Gastrocnemius medialis (tissue), 4 donors: Measurements from ENCODE around the gene CNPY3.

Source experiments
- CTCF ChIP-seq, 5 experiments: fragments of 450-650 bp in 3 of 5; fragments of 200-600 bp in 2 of 5; sonication (generic) in 2 of 5; IDR thresholded peaks in 4 of 5; conservative IDR thresholded peaks in 1 of 5; 1 replicate in 4 of 5; 2 replicates in 1 of 5; pipeline ENCODE4 v1.5.1; 2016 to 2019; ENCODE audit warnings: antibody characterized with exemption in 5 of 5, mild to moderate bottlenecking in 3 of 5, moderate library complexity in 3 of 5
- POLR2A ChIP-seq, 2 donors: fragments of 450-650 bp; IDR thresholded peaks; one replicate each; pipeline ENCODE4 v1.6.1; 2017; ENCODE audit warnings: antibody characterized with exemption in 2 of 2, mild to moderate bottlenecking in 2 of 2, moderate library complexity in 2 of 2

- TF ChIP-seq CTCF (IDR thresholded peaks at IDR 0.05 in 4 of 5, conservative IDR thresholded peaks at IDR 0.05 in 1 of 5), result no peak
- TF ChIP-seq POLR2A (IDR thresholded peaks at IDR 0.05), result no peak
These were observed 7.5 kb upstream of the CNPY3 start for GRCh38 chr6:42921801-42922200.
